CD4-positive, alpha-beta T cell (primary cell): ENCODE measurements around the gene LDHD. TPM values are rescaled to one million over a fixed set of nuclear protein-coding genes. Genes with fewer than 3 reads are reported as not detected.

Experiments
- ATAC-seq: fragments of 200-7000 bp; cut with Tn5 transposase; one replicate; pipeline ENCODE4 v1.10.0; 2022; ENCODE audit warnings: mild to moderate bottlenecking; ENCODE audit not compliant: poor library complexity
- CTCF ChIA-PET: fragments of 350-600 bp; sonication (Branson Sonifier 250); formaldehyde crosslinking; loops from one replicate; lab custom pipeline; 2021; ENCODE audit warnings: antibody characterized with exemption, inconsistent platforms; lab: Charles Lee
- POLR2A ChIA-PET: fragments of 350-600 bp; sonication (Branson Sonifier 250); formaldehyde crosslinking; loops from one replicate; lab custom pipeline; 2021; ENCODE audit warnings: antibody characterized with exemption, inconsistent platforms; lab: Charles Lee
- DNase-seq, 14 experiments: peaks; one replicate each; pipeline ENCODE4 v3.0.0-alpha.2; 2013 to 2020; ENCODE audit warnings: mixed read lengths in 2 of 14
- H3K27ac ChIP-seq, 2 donors: one replicate each; pipeline versions ENCODE4 v1.5.1 to v1.7.0; 2013; ENCODE audit warnings: low read length in 2 of 2, low read depth in 1 of 2, mild to moderate bottlenecking in 1 of 2
- H3K27me3 ChIP-seq, 2 experiments: 1 replicate in 1 of 2; 2 replicates in 1 of 2; pipeline versions ENCODE4 v1.6.1 to v1.7.0; 2013; ENCODE audit warnings: low read length in 2 of 2, control low read depth in 1 of 2, mild to moderate bottlenecking in 1 of 2, moderate library complexity in 1 of 2; ENCODE audit not compliant: insufficient read depth in 2 of 2, control insufficient read depth in 1 of 2
- H3K36me3 ChIP-seq: one replicate; pipeline ENCODE4 v1.6.1; 2013; ENCODE audit warnings: low read length, control low read depth; ENCODE audit not compliant: insufficient read depth
- H3K4me1 ChIP-seq: one replicate; pipeline ENCODE4 v1.6.1; 2013; ENCODE audit warnings: low read length, control low read depth; ENCODE audit not compliant: insufficient read depth
- H3K4me3 ChIP-seq: one replicate; pipeline ENCODE4 v1.5.1; 2013; ENCODE audit warnings: mild to moderate bottlenecking, low read length, moderate library complexity
- H3K9me3 ChIP-seq, 2 experiments: 1 replicate in 1 of 2; 2 replicates in 1 of 2; pipeline versions ENCODE4 v1.6.1 to v1.7.0; 2013; ENCODE audit warnings: low read length in 2 of 2, mild to moderate bottlenecking in 2 of 2, control low read depth in 1 of 2, moderate library complexity in 1 of 2; ENCODE audit not compliant: control insufficient read depth in 1 of 2, insufficient read depth in 1 of 2
- H3K27ac Mint-ChIP-seq: one replicate; pipeline ENCODE4 v1.8.0; 2020; ENCODE audit warnings: mixed read lengths
- H3K27me3 Mint-ChIP-seq: one replicate; pipeline ENCODE4 v1.8.0; 2021; ENCODE audit warnings: mixed read lengths
- H3K36me3 Mint-ChIP-seq: one replicate; pipeline ENCODE4 v1.8.0; 2021; ENCODE audit warnings: low read depth, mixed read lengths
- H3K4me1 Mint-ChIP-seq: one replicate; pipeline ENCODE4 v1.8.0; 2021; ENCODE audit warnings: low read depth, mixed read lengths
- H3K4me3 Mint-ChIP-seq: one replicate; pipeline ENCODE4 v1.8.0; 2020; ENCODE audit warnings: mild to moderate bottlenecking, mixed read lengths
- H3K9me3 Mint-ChIP-seq: one replicate; pipeline ENCODE4 v1.8.0; 2020; ENCODE audit warnings: mixed read lengths
- intact Hi-C, 2 experiments: fragments of 100-400 bp; cut with DNase I in 1 of 2; cut with micrococcal nuclease in 1 of 2; formaldehyde crosslinking; loops; one replicate each; pipeline versions ENCODE4 v1.15.1 to v1.9.0; 2023 to 2025; cut with DNase I, micrococcal nuclease
- total RNA-seq, 174 experiments: library from RNA in 2 of 174; stranded (reverse) in 2 of 174; gene quantifications; one replicate each; pipeline ENCODE4 v1.2.3 and lab custom pipeline; 2021 to 2026
- TF ChIP-seq, protein P1 (sequence below): fragments of 200-600 bp; IDR thresholded peaks from one replicate; pipeline ENCODE4 v1.8.0; 2022; ENCODE audit warnings: antibody characterized with exemption, mild to moderate bottlenecking

LDHD gene
- total RNA-seq, 2 experiments from 2014 or later: not detected

GRCh38 chr16:75089486-75090202 is 26.9 kb downstream of the LDHD start:
- CTCF ChIA-PET: interaction anchor here (1.0 kb wide), 1 partner anchor 21 kb away, joined by 3 read pairs; no protein-coding TSS in a partner anchor
- Histone ChIP-seq H3K27ac (no peak overlapping the region), H3K36me3 (peaks cover 5% of the 10 kb centered on the region), H3K4me1 (no peaks in the 10 kb centered on the region), H3K4me3 (no peak overlapping the region), H3K27me3 (no peaks in the 10 kb centered on the region), H3K9me3 (no peaks in the 10 kb centered on the region)
- H3K9me3 Mint-ChIP-seq: no peaks in the 10 kb centered on the region
- peaks cover 7% of the 10 kb centered on the region for H3K4me1 Mint-ChIP-seq
- H3K4me3 Mint-ChIP-seq: no peak overlapping the region
- ATAC-seq (no peak), DNase-seq (no peak)
- H3K36me3 Mint-ChIP-seq: no peaks in the 10 kb centered on the region
- POLR2A ChIA-PET: interaction anchor here (1.0 kb wide), 1 partner anchor 18 kb away, joined by 5 read pairs; no protein-coding TSS in a partner anchor
- TF ChIP-seq, protein P1, sequence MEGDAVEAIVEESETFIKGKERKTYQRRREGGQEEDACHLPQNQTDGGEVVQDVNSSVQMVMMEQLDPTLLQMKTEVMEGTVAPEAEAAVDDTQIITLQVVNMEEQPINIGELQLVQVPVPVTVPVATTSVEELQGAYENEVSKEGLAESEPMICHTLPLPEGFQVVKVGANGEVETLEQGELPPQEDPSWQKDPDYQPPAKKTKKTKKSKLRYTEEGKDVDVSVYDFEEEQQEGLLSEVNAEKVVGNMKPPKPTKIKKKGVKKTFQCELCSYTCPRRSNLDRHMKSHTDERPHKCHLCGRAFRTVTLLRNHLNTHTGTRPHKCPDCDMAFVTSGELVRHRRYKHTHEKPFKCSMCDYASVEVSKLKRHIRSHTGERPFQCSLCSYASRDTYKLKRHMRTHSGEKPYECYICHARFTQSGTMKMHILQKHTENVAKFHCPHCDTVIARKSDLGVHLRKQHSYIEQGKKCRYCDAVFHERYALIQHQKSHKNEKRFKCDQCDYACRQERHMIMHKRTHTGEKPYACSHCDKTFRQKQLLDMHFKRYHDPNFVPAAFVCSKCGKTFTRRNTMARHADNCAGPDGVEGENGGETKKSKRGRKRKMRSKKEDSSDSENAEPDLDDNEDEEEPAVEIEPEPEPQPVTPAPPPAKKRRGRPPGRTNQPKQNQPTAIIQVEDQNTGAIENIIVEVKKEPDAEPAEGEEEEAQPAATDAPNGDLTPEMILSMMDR: no peak
- intact Hi-C loops: no loop called here
- no peaks in the 10 kb centered on the region for H3K27me3 Mint-ChIP-seq
- no peak overlapping the region for H3K27ac Mint-ChIP-seq

DNA sequence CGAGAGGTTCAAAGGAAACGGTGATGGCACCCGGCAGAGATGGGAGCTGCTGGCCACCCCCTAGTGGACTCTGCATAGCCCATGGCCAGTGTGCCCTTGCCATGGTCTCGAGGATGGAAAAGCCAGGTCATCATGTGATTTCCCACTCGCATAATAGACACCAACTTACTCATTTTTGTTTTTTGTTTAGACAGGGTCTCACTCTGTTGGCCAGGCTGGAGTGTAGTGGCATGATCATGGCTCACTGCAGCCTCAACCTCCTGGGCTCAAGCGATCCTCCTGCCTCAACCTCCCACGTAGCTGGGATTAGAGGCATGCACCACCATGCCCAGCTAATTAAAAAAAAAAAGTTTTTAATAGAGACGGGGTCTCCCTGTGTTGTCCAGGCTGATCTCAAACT is 27.6 kb downstream of the LDHD start:
- H3K27ac ChIP-seq: no peak overlapping the region
- no peaks in the 10 kb centered on the region for H3K36me3 Mint-ChIP-seq
- CTCF ChIA-PET: interaction anchor here (1.0 kb wide), 1 partner anchor 22 kb away, joined by 3 read pairs; no protein-coding TSS in a partner anchor
- H3K27me3 ChIP-seq: no peaks in the 10 kb centered on the region
- TF ChIP-seq, protein P1: no peak
- no peaks in the 10 kb centered on the region for H3K9me3 ChIP-seq
- H3K4me1 Mint-ChIP-seq: peaks cover 14% of the 10 kb centered on the region
- POLR2A ChIA-PET: interaction anchor here (1.0 kb wide), 1 partner anchor 17 kb away, joined by 5 read pairs; no protein-coding TSS in a partner anchor
- H3K4me1 ChIP-seq: no peaks in the 10 kb centered on the region
- H3K27ac Mint-ChIP-seq: no peak overlapping the region
- no peaks in the 10 kb centered on the region for H3K36me3 ChIP-seq
- ATAC-seq: no peak
- no peaks in the 10 kb centered on the region for H3K27me3 Mint-ChIP-seq
- no peak overlapping the region for H3K4me3 Mint-ChIP-seq
- intact Hi-C loops: no loop called here
- no peaks in the 10 kb centered on the region for H3K9me3 Mint-ChIP-seq
- DNase-seq: no peak
- no peak overlapping the region for H3K4me3 ChIP-seq

GRCh38 chr16:75088216-75088615 is 28.4 kb downstream of the LDHD start:
- H3K27ac Mint-ChIP-seq: no peak overlapping the region
- ATAC-seq (no peak), DNase-seq (no peak)
- no peaks in the 10 kb centered on the region for H3K9me3 ChIP-seq
- CTCF ChIA-PET: no interaction called here
- no peaks in the 10 kb centered on the region for H3K4me1 ChIP-seq
- TF ChIP-seq, protein P1: no peak
- no peaks in the 10 kb centered on the region for H3K27me3 Mint-ChIP-seq
- intact Hi-C loops: no loop called here
- H3K27me3 ChIP-seq: no peaks in the 10 kb centered on the region
- POLR2A ChIA-PET: interaction anchor here (1.0 kb wide), 1 partner anchor 23 kb away, joined by 3 read pairs; no protein-coding TSS in a partner anchor
- H3K4me1 Mint-ChIP-seq: peaks cover 15% of the 10 kb centered on the region
- no peak overlapping the region for H3K4me3 Mint-ChIP-seq
- no peaks in the 10 kb centered on the region for H3K36me3 Mint-ChIP-seq
- no peak overlapping the region for H3K4me3 ChIP-seq
- no peak overlapping the region for H3K27ac ChIP-seq
- H3K36me3 ChIP-seq: no peaks in the 10 kb centered on the region
- H3K9me3 Mint-ChIP-seq: no peaks in the 10 kb centered on the region
